Hepatocyte (in vitro differentiated cells): ENCODE measurements around the gene PCDH9. TPM values are rescaled to one million over a fixed set of nuclear protein-coding genes. Genes with fewer than 3 reads are reported as not detected.
A peak's percentile ranks its signal among the peaks of the same experiment; 100 is the strongest.

Source experiments
- DNase-seq: peaks from one replicate; pipeline ENCODE4 v3.0.0-alpha.2; 2016; ENCODE audit warnings: low spot score
- H2AFZ ChIP-seq: fragments of 200-600 bp; sonication (generic); 2 replicates; pipeline ENCODE4 v1.6.0; 2016; ENCODE audit warnings: antibody characterized with exemption, mild to moderate bottlenecking
- H3K27ac ChIP-seq: fragments of 200-600 bp; sonication (generic); 2 replicates; pipeline ENCODE4 v1.5.1; 2016; ENCODE audit warnings: mild to moderate bottlenecking
- H3K27me3 ChIP-seq: fragments of 200-600 bp; sonication (generic); 2 replicates; pipeline ENCODE4 v1.6.1; 2016
- H3K36me3 ChIP-seq: fragments of 200-600 bp; sonication (generic); replicated peaks from 2 replicates; pipeline ENCODE4 v1.5.1; 2016; ENCODE audit warnings: low read depth; ENCODE audit not compliant: insufficient read depth
- H3K4me1 ChIP-seq: fragments of 200-600 bp; sonication (generic); 2 replicates; pipeline ENCODE4 v1.5.1; 2016; ENCODE audit warnings: mild to moderate bottlenecking, moderate library complexity; ENCODE audit not compliant: insufficient read depth
- H3K4me2 ChIP-seq: fragments of 200-600 bp; sonication (generic); 2 replicates; pipeline ENCODE4 v1.6.0; 2016
- H3K4me3 ChIP-seq: fragments of 200-600 bp; sonication (generic); 2 replicates; pipeline ENCODE4 v1.5.1; 2016; ENCODE audit warnings: mild to moderate bottlenecking
- H3K79me2 ChIP-seq: fragments of 200-600 bp; sonication (generic); 2 replicates; pipeline ENCODE4 v1.6.0; 2017; ENCODE audit warnings: mild to moderate bottlenecking
- H3K9me2 ChIP-seq: fragments of 200-600 bp; sonication (generic); replicated peaks from 2 replicates; pipeline ENCODE4 v1.6.0; 2017; ENCODE audit warnings: mild to moderate bottlenecking; ENCODE audit not compliant: insufficient read depth
- H3K9me3 ChIP-seq: fragments of 200-600 bp; sonication (generic); 2 replicates; pipeline ENCODE4 v1.5.1; 2016; ENCODE audit warnings: low read depth, mild to moderate bottlenecking
- H4K20me1 ChIP-seq: fragments of 200-600 bp; sonication (generic); 2 replicates; pipeline ENCODE4 v1.6.0; 2016; ENCODE audit warnings: mild to moderate bottlenecking; ENCODE audit not compliant: insufficient read depth, poor library complexity, severe bottlenecking
- EZH2 ChIP-seq: fragments of 200-600 bp; sonication (generic); IDR thresholded peaks from 2 replicates; pipeline ENCODE4 v1.6.1; 2016; ENCODE audit warnings: antibody characterized with exemption, mild to moderate bottlenecking, borderline replicate concordance
- EZH2phosphoT487 ChIP-seq: fragments of 200-600 bp; sonication (generic); IDR thresholded peaks from one replicate; pipeline ENCODE4 v1.6.1; 2018; ENCODE audit warnings: antibody characterized with exemption, mild to moderate bottlenecking, low read depth, moderate library complexity; ENCODE audit not compliant: unreplicated experiment, severe bottlenecking
- WGBS: methylation state at CpG from one replicate; pipeline ENCODE4 v1.1.6; 2016; ENCODE audit warnings: low lambda C conversion rate; ENCODE audit errors: missing lambda C conversion rate; 5-methylcytosine and 5-hydroxymethylcytosine counted together
- polyA plus RNA-seq: library from polyadenylated mRNA; unstranded; fragments of >200 nt; fragmentation: Nextera tagmentation; extraction: Ambion mirVana; gene quantifications from 2 replicates; pipeline ENCODE4 v1.2.1, GENCODE V29; 2016
- total RNA-seq: library from RNA; depleted of rRNA; stranded (reverse); fragments of >200 nt; gene quantifications from 2 replicates; pipeline ENCODE4 v1.2.3, GENCODE V29; 2014
- TF ChIP-seq, protein P1 (sequence below): fragments of 200-600 bp; sonication (generic); IDR thresholded peaks from 2 replicates; pipeline ENCODE4 v1.5.1; 2016; ENCODE audit warnings: antibody characterized with exemption, mild to moderate bottlenecking; ENCODE audit not compliant: poor library complexity

The PCDH9 gene
- total and polyA plus RNA-seq, 2 experiments from 2014 or later, result 6.9 to 15.0 TPM

DNA sequence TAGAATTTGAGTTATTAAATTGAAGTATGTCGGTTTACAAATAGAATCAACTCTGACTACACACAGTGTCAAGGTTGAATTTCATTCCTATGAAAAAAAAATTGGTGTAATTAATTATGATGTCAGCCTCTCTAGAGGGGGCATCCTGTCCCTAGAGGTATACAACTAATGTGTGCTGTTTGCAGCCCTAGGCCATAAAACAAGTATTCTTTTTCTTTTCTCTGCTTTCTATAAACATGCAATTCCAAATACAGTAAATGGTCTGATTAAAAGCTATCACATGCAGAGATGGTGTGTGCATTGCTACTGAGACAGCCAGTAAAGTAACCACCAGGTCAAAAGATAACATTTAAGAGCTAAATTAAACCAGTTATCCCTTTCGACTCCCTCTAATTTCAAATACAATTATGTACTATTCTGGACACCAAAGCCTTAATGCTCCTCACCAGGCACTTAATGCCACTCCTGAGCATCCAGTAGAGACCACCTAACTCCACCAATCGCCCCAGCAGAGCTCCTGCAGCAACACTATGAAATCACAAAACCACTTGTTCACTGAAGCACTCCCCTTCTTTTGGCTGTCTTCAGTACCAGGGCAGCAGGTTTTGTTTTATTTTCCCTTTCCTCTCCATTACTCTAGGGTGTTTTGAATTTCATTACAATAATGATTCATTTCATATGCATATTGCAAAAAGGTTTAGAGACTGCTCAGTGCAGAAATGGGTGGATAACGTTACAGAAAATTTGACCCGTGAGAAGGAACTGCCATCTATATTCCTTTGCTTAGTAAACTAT lies 426.9 kb downstream of the PCDH9 start:
- Histone ChIP-seq H3K9me3 (no peaks in the 10 kb centered on the region), H3K4me2 (peak overlapping the region; percentile 11), H3K36me3 (no peaks in the 10 kb centered on the region), H3K79me2 (no peaks in the 10 kb centered on the region), H3K9me2 (no peaks in the 10 kb centered on the region), H3K27ac (no peak overlapping the region), H3K27me3 (no peaks in the 10 kb centered on the region), H3K4me3 (no peak overlapping the region), H4K20me1 (no peaks in the 10 kb centered on the region), H3K4me1 (peaks cover 3% of the 10 kb centered on the region), H2AFZ (no peak overlapping the region)
- 71% methylated on average over 5 of the region's 5 CpGs for WGBS
- DNase-seq, result no peak
- TF ChIP-seq EZH2phosphoT487, result no peak
- TF ChIP-seq, protein P1, sequence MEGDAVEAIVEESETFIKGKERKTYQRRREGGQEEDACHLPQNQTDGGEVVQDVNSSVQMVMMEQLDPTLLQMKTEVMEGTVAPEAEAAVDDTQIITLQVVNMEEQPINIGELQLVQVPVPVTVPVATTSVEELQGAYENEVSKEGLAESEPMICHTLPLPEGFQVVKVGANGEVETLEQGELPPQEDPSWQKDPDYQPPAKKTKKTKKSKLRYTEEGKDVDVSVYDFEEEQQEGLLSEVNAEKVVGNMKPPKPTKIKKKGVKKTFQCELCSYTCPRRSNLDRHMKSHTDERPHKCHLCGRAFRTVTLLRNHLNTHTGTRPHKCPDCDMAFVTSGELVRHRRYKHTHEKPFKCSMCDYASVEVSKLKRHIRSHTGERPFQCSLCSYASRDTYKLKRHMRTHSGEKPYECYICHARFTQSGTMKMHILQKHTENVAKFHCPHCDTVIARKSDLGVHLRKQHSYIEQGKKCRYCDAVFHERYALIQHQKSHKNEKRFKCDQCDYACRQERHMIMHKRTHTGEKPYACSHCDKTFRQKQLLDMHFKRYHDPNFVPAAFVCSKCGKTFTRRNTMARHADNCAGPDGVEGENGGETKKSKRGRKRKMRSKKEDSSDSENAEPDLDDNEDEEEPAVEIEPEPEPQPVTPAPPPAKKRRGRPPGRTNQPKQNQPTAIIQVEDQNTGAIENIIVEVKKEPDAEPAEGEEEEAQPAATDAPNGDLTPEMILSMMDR, result no peak
- no peak for TF ChIP-seq EZH2

DNA sequence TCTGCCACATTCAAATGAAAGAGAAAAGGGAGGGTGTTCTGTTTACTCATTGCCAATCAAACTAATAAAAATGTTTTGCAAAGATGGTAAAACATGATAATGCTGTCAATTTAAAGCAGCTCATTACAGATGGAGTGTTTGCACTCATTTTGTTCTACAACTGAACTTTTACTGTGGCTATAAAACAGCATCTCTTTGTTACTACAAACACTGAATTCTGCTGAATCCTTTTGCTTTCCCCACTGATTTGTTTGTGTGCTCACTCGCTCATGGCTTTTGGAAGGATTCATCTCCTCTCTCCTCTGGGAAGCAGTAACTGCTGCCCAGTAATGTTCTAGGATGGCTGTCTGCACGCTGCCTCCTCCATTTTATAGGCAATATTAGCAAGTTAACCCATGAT lies 434.5 kb downstream of the PCDH9 start:
- DNase-seq, result no peak
- TF ChIP-seq, protein P1, result no peak
- TF ChIP-seq EZH2phosphoT487 (no peak), EZH2 (no peak)
- 53% methylated on average over 2 of the region's 2 CpGs for WGBS
- H3K9me3 ChIP-seq, result no peaks in the 10 kb centered on the region
- H3K27me3 ChIP-seq, result no peaks in the 10 kb centered on the region
- peaks cover 5% of the 10 kb centered on the region for H3K4me1 ChIP-seq
- H4K20me1 ChIP-seq, result no peaks in the 10 kb centered on the region
- no peak overlapping the region for H3K4me3 ChIP-seq
- no peaks in the 10 kb centered on the region for H3K36me3 ChIP-seq
- no peak overlapping the region for H3K4me2 ChIP-seq
- no peak overlapping the region for H2AFZ ChIP-seq
- no peaks in the 10 kb centered on the region for H3K79me2 ChIP-seq
- H3K9me2 ChIP-seq, result peaks cover 3% of the 10 kb centered on the region
- H3K27ac ChIP-seq, result no peak overlapping the region

DNA sequence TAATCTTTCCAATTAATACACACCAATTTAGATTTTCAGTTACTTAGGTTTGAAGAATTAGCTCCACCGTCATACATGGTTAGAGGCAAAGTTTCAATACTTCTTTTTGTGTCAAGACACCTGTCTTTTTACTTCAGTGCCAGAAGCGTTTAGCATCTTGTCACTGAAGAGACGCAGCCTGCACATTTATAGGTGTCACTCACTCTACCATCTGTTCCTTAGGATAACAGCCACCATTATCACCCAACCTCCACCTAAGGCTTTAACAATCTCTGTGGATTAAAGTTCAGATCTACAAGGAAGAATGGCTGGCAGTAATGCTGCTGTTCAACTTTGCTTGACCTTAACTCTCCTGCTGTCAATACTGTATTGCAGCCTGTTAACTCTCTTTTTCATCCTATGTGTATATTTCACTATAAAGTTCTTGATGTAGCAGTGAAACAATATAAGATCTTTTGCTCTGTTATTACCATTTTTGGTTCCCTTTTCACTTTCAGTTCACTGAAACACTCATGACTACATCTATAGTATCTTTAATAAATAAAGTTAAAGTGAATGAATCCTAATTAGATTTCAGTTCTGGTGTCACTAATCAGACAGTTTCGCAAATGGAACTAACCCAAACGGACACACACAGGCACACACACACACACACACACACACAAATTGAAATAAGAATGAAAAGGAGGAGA lies 435.6 kb downstream of the PCDH9 start:
- Histone ChIP-seq H3K36me3 (no peaks in the 10 kb centered on the region), H3K9me3 (no peaks in the 10 kb centered on the region), H3K27ac (no peak overlapping the region), H3K4me1 (peaks cover 5% of the 10 kb centered on the region), H3K79me2 (no peaks in the 10 kb centered on the region), H3K9me2 (peaks cover 3% of the 10 kb centered on the region), H3K4me3 (no peak overlapping the region), H3K27me3 (no peaks in the 10 kb centered on the region), H3K4me2 (no peak overlapping the region), H4K20me1 (no peaks in the 10 kb centered on the region), H2AFZ (no peak overlapping the region)
- 71% methylated on average over 5 of the region's 5 CpGs for WGBS
- no peak for DNase-seq
- TF ChIP-seq, protein P1, result no peak
- TF ChIP-seq EZH2 (no peak), EZH2phosphoT487 (no peak)
